Stimulated activated naive CD8-positive, alpha-beta T cell treated with anti-CD3 and anti-CD28 coated beads, Interleukin-15, Interleukin-2, amounts not matched to agents 100 ng/mL and 50 ng/mL, for 24 hours (primary cell): ENCODE measurements around the gene SOX18.

Source experiments
- H3K27ac Mint-ChIP-seq: one replicate; pipeline ENCODE4 v1.8.0; 2021; ENCODE audit warnings: mild to moderate bottlenecking, mixed read lengths
- H3K27me3 Mint-ChIP-seq: one replicate; pipeline ENCODE4 v1.8.0; 2021; ENCODE audit warnings: mixed read lengths
- H3K36me3 Mint-ChIP-seq: one replicate; pipeline ENCODE4 v1.8.0; 2021; ENCODE audit warnings: low read depth, mixed read lengths
- H3K4me1 Mint-ChIP-seq: one replicate; pipeline ENCODE4 v1.8.0; 2021; ENCODE audit warnings: low read depth, mixed read lengths
- H3K4me3 Mint-ChIP-seq: one replicate; pipeline ENCODE4 v1.8.0; 2021; ENCODE audit warnings: mild to moderate bottlenecking, mixed read lengths
- H3K9me3 Mint-ChIP-seq: one replicate; pipeline ENCODE4 v1.8.0; 2021; ENCODE audit warnings: mixed read lengths

The SOX18 gene

DNA sequence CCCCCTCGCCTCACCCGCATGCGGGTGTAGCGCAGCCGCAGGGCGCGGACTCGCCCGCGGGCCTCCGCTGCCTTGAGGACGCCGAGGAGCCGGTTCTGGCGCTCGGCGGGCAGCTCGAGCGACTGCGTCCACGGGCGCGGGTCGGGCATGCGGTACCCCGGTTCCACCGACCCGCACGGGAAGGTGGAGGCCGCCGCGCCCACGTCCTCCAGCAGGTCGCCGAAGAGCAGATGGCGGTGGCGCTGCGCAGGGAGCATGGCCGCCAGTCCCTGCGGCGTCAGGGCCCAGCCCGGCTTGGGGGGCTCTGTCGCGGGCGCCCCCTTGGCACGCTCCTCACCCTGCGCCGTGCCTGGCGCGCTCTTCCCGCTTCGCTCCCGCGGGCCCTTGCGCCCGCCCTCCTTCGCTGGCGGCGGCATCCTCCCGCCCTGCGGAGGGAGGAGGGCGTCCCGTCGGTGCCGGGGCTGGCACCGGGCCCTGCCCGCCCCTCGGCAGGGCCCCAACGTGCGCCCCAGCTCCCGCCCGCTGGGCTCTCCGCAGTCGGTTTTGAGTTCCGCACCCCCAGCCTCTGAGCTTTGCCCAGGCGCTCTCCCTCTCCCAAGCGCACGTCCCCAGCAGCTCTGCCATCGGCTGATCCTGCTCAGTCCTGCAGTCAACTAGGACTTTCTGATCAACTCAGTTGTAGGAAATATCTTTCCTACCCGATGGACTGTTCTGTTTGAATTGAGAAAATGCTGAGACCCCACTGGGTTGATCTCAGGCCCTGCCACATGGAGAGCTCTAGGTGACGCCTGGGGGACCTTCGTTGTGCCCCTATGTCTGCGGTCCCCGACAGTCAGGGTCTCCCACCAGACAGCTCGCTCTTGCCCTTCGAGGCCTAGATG lies 34.6 kb upstream of the SOX18 start, which contains the start of gene LKAAEAR1:
Gene LKAAEAR1 (minus strand): TSS at position 595 of the 881 bp plus-strand sequence. CDS start 179 bp downstream, at position 416.
- H3K27ac Mint-ChIP-seq: peak within 1 kb of the TSS; percentile 36
- H3K36me3 Mint-ChIP-seq: no peaks in the 10 kb centered on the region
- H3K27me3 Mint-ChIP-seq: peaks cover 14% of the 10 kb centered on the region
- H3K9me3 Mint-ChIP-seq: peaks cover 3% of the 10 kb centered on the region
- peaks cover 27% of the 10 kb centered on the region for H3K4me1 Mint-ChIP-seq
- H3K4me3 Mint-ChIP-seq: peak within 1 kb of the TSS; percentile 82

DNA sequence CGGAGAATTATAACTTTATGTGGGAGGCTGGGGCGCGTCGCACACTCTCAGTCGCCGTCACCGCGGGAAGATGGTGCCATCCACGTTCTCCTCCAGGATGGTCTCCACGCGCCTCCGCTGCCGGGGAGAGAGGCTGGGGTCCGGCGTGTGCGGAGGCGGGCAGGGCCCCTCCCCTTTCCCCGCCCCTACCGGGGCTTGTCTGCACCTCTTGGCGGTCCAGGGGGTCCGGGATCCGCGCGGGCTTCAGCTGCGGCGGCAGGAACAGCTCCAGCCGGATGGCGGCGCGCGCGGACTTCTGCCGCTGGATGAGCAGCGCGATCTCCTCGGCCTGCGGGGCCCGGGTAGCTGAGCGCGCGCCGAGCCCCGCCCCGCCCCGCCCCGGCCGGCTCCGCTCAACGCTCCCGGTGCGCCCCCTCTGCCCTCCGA lies 34.0 kb upstream of the SOX18 start:
- Mint-ChIP-seq H3K27ac (no peak overlapping the region), H3K4me3 (peak overlapping the region; percentile 68), H3K4me1 (peaks cover 32% of the 10 kb centered on the region), H3K9me3 (peaks cover 3% of the 10 kb centered on the region), H3K36me3 (no peaks in the 10 kb centered on the region), H3K27me3 (peaks cover 14% of the 10 kb centered on the region)

DNA sequence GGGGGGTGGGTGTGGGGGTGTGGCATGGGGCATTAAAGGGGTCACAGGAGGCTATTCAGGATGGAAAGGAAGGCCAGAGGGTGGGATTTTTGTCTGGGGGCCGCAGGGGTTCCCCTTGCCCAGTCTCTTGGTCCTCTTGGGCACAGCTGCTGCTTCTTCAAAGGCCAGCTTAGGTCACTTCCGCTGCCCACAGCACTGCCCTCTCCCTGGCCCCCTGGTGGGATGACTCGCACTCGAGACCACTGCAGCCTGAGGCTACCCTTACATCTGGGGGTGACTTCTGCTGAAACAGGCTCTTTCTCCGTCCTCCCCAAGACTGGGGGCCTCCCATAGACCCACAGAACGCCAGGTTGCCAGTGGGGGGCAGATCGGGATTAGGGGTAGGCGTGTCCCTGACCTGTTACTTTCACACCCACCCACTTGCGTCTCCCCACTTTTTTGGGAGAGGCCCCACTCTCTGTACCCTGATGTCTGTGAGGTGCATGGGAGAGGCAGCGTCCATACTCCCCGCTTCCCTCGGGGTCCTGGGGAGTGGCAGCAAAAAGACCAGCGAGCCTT lies 33.5 kb upstream of the SOX18 start:
- H3K36me3 Mint-ChIP-seq: no peaks in the 10 kb centered on the region
- H3K27me3 Mint-ChIP-seq: peaks cover 14% of the 10 kb centered on the region
- H3K4me1 Mint-ChIP-seq: peaks cover 35% of the 10 kb centered on the region
- peaks cover 3% of the 10 kb centered on the region for H3K9me3 Mint-ChIP-seq
- peak overlapping the region; percentile 68 for H3K4me3 Mint-ChIP-seq
- H3K27ac Mint-ChIP-seq: no peak overlapping the region

DNA sequence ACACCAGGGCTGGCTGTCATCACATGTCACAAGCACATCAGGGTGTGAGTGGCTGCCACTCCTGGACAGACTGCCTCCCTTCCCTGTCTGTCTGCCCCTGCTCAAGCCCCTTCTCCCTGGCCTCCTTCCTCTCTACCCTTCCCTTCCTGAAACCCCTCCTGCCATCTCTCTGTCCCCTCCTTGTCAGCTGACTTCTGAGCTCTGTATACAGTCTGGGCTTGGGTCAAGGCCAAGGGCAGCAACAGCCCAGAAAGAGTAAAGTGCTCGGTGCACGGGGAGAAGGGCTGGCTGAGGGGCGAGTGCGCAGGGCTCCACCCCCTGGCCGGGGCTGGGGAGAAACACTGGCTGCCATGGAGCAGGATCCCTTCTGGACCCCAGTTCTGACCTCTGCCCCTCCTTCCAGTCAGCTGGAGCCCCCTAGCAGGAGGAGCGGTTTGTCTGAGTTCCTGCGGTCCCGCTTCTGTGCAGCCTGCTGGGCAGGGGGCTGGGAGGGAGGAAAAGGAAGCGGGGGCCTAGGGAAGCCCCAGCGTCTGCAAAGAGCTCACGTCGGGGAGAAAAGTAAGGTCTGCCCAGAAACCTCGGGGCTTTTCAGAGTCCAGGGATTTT lies 32.8 kb upstream of the SOX18 start:
- no peaks in the 10 kb centered on the region for H3K9me3 Mint-ChIP-seq
- no peaks in the 10 kb centered on the region for H3K36me3 Mint-ChIP-seq
- no peak overlapping the region for H3K4me3 Mint-ChIP-seq
- peaks cover 41% of the 10 kb centered on the region for H3K4me1 Mint-ChIP-seq
- no peak overlapping the region for H3K27ac Mint-ChIP-seq
- peaks cover 14% of the 10 kb centered on the region for H3K27me3 Mint-ChIP-seq

DNA sequence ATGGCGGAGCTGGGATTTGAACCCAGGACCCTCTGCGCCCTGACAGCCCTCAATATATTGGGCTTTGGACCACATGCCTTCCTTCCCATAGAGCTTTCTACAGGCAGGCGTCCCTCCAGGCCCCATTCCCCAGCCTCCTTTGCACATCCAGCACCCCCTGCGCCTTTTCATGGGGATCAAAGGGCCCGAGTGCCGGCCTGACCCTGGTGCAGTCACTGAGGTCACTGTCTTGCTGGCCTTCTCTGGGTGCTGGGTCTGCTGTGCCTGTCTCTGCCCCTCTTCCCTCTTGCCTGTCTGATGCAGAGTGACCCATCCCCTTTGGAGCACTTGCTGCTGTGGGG lies 32.2 kb upstream of the SOX18 start:
- Mint-ChIP-seq H3K27ac (no peak overlapping the region), H3K4me3 (no peak overlapping the region), H3K9me3 (no peaks in the 10 kb centered on the region), H3K36me3 (no peaks in the 10 kb centered on the region), H3K4me1 (peaks cover 45% of the 10 kb centered on the region), H3K27me3 (peaks cover 14% of the 10 kb centered on the region)

- Mint-ChIP-seq H3K36me3 (no peaks in the 10 kb centered on the region), H3K4me1 (peaks cover 45% of the 10 kb centered on the region), H3K4me3 (peak overlapping the region; percentile 60), H3K9me3 (no peaks in the 10 kb centered on the region), H3K27me3 (peaks cover 14% of the 10 kb centered on the region), H3K27ac (no peak overlapping the region)
Observed at GRCh38 chr20:64080813-64081623, 31.6 kb upstream of the SOX18 start.

- H3K27me3 Mint-ChIP-seq: peaks cover 11% of the 10 kb centered on the region
- no peaks in the 10 kb centered on the region for H3K36me3 Mint-ChIP-seq
- no peaks in the 10 kb centered on the region for H3K9me3 Mint-ChIP-seq
- peak within 1 kb of the TSS; percentile 90 for H3K4me3 Mint-ChIP-seq
- H3K27ac Mint-ChIP-seq: peak within 1 kb of the TSS; percentile 83
- H3K4me1 Mint-ChIP-seq: peaks cover 45% of the 10 kb centered on the region
Observed at GRCh38 chr20:64080013-64080812, 30.8 kb upstream of the SOX18 start, which contains the start of gene OPRL1. Gene OPRL1, plus strand, starts transcription at chr20:64080082. Its CDS starts 12,639 bp downstream, at chr20:64092721.

GRCh38 chr20:64079273-64080012 lies 30.0 kb upstream of the SOX18 start, which contains the start of gene RGS19:
Gene RGS19, minus strand, starts transcription at chr20:64079518. Its CDS starts 2,632 bp downstream, at chr20:64076886.
- Mint-ChIP-seq H3K36me3 (no peaks in the 10 kb centered on the region), H3K27me3 (peaks cover 9% of the 10 kb centered on the region), H3K27ac (peak within 1 kb of the TSS; percentile 83), H3K4me3 (peak within 1 kb of the TSS; percentile 90), H3K9me3 (no peaks in the 10 kb centered on the region), H3K4me1 (peaks cover 44% of the 10 kb centered on the region)

GRCh38 chr20:64078934-64079272 lies 29.5 kb upstream of the SOX18 start:
- H3K4me1 Mint-ChIP-seq: peaks cover 40% of the 10 kb centered on the region
- peaks cover 6% of the 10 kb centered on the region for H3K27me3 Mint-ChIP-seq
- no peaks in the 10 kb centered on the region for H3K9me3 Mint-ChIP-seq

DNA sequence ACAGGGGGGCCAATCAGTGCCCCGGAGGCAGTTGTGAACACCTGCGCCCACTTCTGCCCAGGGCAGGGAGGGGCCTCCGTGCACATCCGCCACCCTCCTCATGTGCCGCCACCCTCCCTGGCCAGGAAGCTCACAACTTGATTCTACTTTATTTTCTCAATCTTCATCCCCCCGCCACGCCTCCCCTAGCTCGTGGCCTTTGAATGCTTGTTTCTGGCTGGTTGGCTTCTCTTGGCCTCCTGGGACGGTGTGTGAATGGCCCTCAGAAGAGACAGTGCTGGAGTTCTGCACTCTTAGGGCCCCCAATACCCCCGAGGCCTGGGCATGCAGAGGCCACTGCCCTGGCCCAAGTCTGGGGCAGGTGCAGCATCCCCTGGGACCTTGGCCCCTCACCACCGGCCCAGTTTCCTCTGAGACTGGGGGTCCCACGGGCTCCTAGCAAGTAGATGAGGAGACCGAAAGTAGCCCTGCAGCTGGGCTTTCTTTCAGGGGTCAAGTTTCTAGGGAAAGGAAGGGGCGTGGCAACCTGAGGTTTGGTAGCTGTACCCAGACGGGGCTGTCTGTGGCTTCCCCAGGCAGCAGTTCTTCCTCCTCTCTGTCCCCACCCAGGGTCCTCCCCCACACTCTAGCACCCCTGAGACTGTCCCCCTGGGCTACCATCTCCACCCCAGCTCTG lies 28.6 kb upstream of the SOX18 start:
- Mint-ChIP-seq H3K4me1 (peaks cover 37% of the 10 kb centered on the region), H3K36me3 (no peaks in the 10 kb centered on the region), H3K9me3 (no peaks in the 10 kb centered on the region), H3K4me3 (peak overlapping the region; percentile 90), H3K27ac (peak overlapping the region; percentile 83), H3K27me3 (peaks cover 6% of the 10 kb centered on the region)

More at GRCh38 chr20:64078934-64079272, 29.5 kb upstream of the SOX18 start:
- H3K27ac Mint-ChIP-seq: peak overlapping the region; percentile 83
- H3K4me3 Mint-ChIP-seq: peak overlapping the region; percentile 90
- H3K36me3 Mint-ChIP-seq: no peaks in the 10 kb centered on the region

DNA sequence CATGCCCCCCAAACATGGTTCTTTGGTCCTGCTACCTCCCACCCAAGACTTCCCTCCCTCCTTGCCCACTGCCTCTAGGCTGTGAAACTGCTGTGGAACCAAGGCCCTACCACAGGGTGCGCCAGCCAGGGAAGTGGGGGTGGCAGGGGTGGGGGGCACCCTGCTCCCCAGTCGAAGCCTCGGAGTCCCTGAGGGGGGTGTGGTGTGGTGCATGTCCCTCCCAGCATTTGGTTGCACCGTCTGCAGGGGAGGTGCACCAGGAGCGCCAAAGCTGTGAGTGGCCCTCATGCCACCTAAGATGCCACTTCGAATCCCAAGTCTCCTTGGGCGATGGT lies 28.1 kb upstream of the SOX18 start:
- H3K27ac Mint-ChIP-seq: peak overlapping the region; percentile 83
- H3K4me3 Mint-ChIP-seq: peak overlapping the region; percentile 90
- peaks cover 32% of the 10 kb centered on the region for H3K4me1 Mint-ChIP-seq
- H3K36me3 Mint-ChIP-seq: no peaks in the 10 kb centered on the region
- H3K9me3 Mint-ChIP-seq: no peaks in the 10 kb centered on the region
- peaks cover 6% of the 10 kb centered on the region for H3K27me3 Mint-ChIP-seq

GRCh38 chr20:64077094-64077493 lies 27.7 kb upstream of the SOX18 start:
- Mint-ChIP-seq H3K9me3 (no peaks in the 10 kb centered on the region), H3K36me3 (no peaks in the 10 kb centered on the region), H3K4me1 (peaks cover 28% of the 10 kb centered on the region), H3K27me3 (peaks cover 4% of the 10 kb centered on the region), H3K27ac (peak overlapping the region; percentile 83), H3K4me3 (peak overlapping the region; percentile 90)
